NCI-H82 treated with DMSO at 0.1 percent for 48 hours (cell line): ENCODE measurements around the gene ZNF576.
"Not testable (repeated sequence)": the region's sequence is repeated elsewhere in the genome, so short reads cannot be mapped to it uniquely, and the experiment has no call there.

Source experiments
- DNase-seq: peaks from one replicate; lab custom pipeline; 2025; ENCODE audit not compliant: unreplicated experiment; lab: John Stamatoyannopoulos, UW

Gene ZNF576

DNA sequence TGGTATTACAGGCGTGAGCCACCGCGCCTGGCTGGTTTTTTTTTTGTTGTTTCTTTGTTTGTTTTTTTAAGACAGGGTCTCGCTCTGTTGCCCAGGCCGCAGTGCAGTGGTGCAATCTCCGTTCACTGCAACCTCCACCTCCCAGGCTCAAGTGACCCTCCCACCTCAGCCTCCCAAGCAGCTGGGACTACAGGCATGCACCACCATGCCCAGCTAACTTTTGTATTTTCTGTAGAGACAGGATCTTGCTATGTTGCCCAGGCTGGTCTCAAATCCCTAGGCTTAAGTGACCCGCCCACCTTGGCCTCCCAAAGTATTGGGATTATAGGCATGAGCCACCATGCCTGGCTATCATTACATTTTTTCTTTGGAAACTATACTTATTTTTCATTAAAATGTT is 53.9 kb downstream of the ZNF576 start:
- not testable (repeated sequence) for DNase-seq
